Endothelial cell of umbilical vein (primary cell): ENCODE data around the gene GRXCR2. TPM values are rescaled to one million over a fixed set of nuclear protein-coding genes. Genes with fewer than 3 reads are reported as not detected.

Experiments used
- BruUV-seq: library from RNA; stranded (reverse); fragments of 400-500 nt; replicated peaks from 2 replicates; lab custom pipeline; 2021; lab: Mats Ljungman, UMichigan
- CTCF ChIA-PET: fragments of 300-600, 350-600 bp; sonication (Branson Sonifier 250); formaldehyde crosslinking; loops from one replicate; lab custom pipeline; 2021; ENCODE audit warnings: antibody characterized with exemption, inconsistent platforms; lab: Charles Lee
- POLR2A ChIA-PET: fragments of 300-600, 350-600 bp; sonication (Branson Sonifier 250); formaldehyde crosslinking; loops from one replicate; lab custom pipeline; 2021; ENCODE audit warnings: antibody characterized with exemption, inconsistent platforms; lab: Charles Lee
- DNase-seq: peaks from one replicate; pipeline ENCODE4 v3.0.0-alpha.2; 2011; ENCODE audit warnings: low read depth, low spot score
- FAIRE-seq: peaks from 2 replicates; lab custom pipeline; 2011; peaks lifted over from hg19 to GRCh38; lab: Jason Lieb, UNC
- H2AFZ ChIP-seq: 2 replicates; pipeline ENCODE4 v1.6.0; 2012; ENCODE audit warnings: low read depth, low read length, control low read depth, inconsistent platforms
- H3K27ac ChIP-seq: 2 replicates; pipeline ENCODE4 v1.5.1; 2011; ENCODE audit warnings: low read depth, mild to moderate bottlenecking, control low read depth, low read length, moderate library complexity; ENCODE audit not compliant: insufficient read depth
- H3K27me3 ChIP-seq, 2 experiments: 2 replicates each; pipeline versions ENCODE4 v1.6.0 to v1.6.1; 2011; ENCODE audit warnings: low read length in 2 of 2, mixed read lengths in 1 of 2; ENCODE audit not compliant: control insufficient read depth in 2 of 2, insufficient read depth in 2 of 2
- H3K36me3 ChIP-seq, 2 experiments: 2 replicates in 1 of 2; 3 replicates in 1 of 2; pipeline ENCODE4 v1.5.1; 2011; ENCODE audit warnings: low read length in 2 of 2, mild to moderate bottlenecking in 1 of 2, moderate library complexity in 1 of 2; ENCODE audit not compliant: control insufficient read depth in 2 of 2, insufficient read depth in 2 of 2; ENCODE audit errors: extremely low read depth in 1 of 2
- H3K4me1 ChIP-seq: 3 replicates; pipeline ENCODE4 v1.5.1; 2011; ENCODE audit warnings: mild to moderate bottlenecking, low read length; ENCODE audit not compliant: control insufficient read depth, insufficient read depth; ENCODE audit errors: extremely low read depth
- H3K4me2 ChIP-seq: 2 replicates; pipeline ENCODE4 v1.6.1; 2011; ENCODE audit warnings: low read length, control low read depth, mixed read lengths; ENCODE audit not compliant: insufficient read depth
- H3K4me3 ChIP-seq, 3 experiments: fragments of 200-600 bp in 1 of 3; sonication (generic), shearing (Covaris generic) in 1 of 3; replicated peaks in 1 of 3; 2 replicates each; pipeline ENCODE4 v1.5.1; 2011 to 2016; ENCODE audit warnings: control low read depth in 3 of 3, low read length in 3 of 3, mild to moderate bottlenecking in 2 of 3, inconsistent platforms in 1 of 3, low read depth in 1 of 3, moderate library complexity in 1 of 3; ENCODE audit not compliant: insufficient read depth in 1 of 3
- H3K79me2 ChIP-seq: 2 replicates; pipeline ENCODE4 v1.6.0; 2012; ENCODE audit warnings: low read length, inconsistent platforms; ENCODE audit not compliant: control insufficient read depth, insufficient read depth
- H3K9ac ChIP-seq: replicated peaks from 2 replicates; pipeline ENCODE3; 2011; ENCODE audit warnings: low read length, control low read depth; ENCODE audit not compliant: insufficient read depth; ENCODE audit errors: extremely low read depth
- H3K9me1 ChIP-seq: replicated peaks from 3 replicates; pipeline ENCODE4 v1.6.0; 2011; ENCODE audit warnings: mild to moderate bottlenecking, low read length; ENCODE audit not compliant: control insufficient read depth, insufficient read depth; ENCODE audit errors: extremely low read depth
- H3K9me3 ChIP-seq: replicated peaks from 2 replicates; pipeline ENCODE4 v1.5.1; 2012; ENCODE audit warnings: low read length, inconsistent platforms; ENCODE audit not compliant: control insufficient read depth, insufficient read depth
- H4K20me1 ChIP-seq: replicated peaks from 2 replicates; pipeline ENCODE3; 2011; ENCODE audit warnings: mild to moderate bottlenecking, low read length; ENCODE audit not compliant: control insufficient read depth, insufficient read depth; ENCODE audit errors: extremely low read depth
- EZH2 ChIP-seq: IDR thresholded peaks from 2 replicates; pipeline ENCODE4 v1.6.1; 2012; ENCODE audit warnings: borderline replicate concordance, low read depth, mild to moderate bottlenecking, moderate library complexity, low read length, inconsistent platforms; ENCODE audit not compliant: severe bottlenecking
- FOS ChIP-seq: IDR thresholded peaks from 2 replicates; pipeline ENCODE4 v1.6.1; 2011; ENCODE audit warnings: mild to moderate bottlenecking, low read length, moderate library complexity, borderline replicate concordance; ENCODE audit not compliant: insufficient read depth
- GATA2 ChIP-seq: IDR thresholded peaks from 2 replicates; pipeline ENCODE4 v1.7.0; 2011; ENCODE audit warnings: low read depth, mild to moderate bottlenecking, moderate library complexity, mixed read lengths, low read length; ENCODE audit not compliant: insufficient read length, insufficient read depth
- JUN ChIP-seq: IDR thresholded peaks from 2 replicates; pipeline ENCODE4 v1.6.1; 2011; ENCODE audit warnings: borderline replicate concordance, low read depth; ENCODE audit not compliant: insufficient read length, insufficient read depth
- MYC ChIP-seq: IDR thresholded peaks from one replicate; pipeline ENCODE4 v1.6.1; 2011; ENCODE audit warnings: mild to moderate bottlenecking, low read depth, low read length
- POLR2A ChIP-seq: IDR thresholded peaks from 2 replicates; pipeline ENCODE4 v1.6.1; 2012; ENCODE audit warnings: low read depth, mild to moderate bottlenecking, control low read depth, low read length
- POLR2AphosphoS5 ChIP-seq: IDR thresholded peaks from 2 replicates; pipeline ENCODE4 v1.6.1; 2012; ENCODE audit warnings: low read depth, mild to moderate bottlenecking, control low read depth, low read length, moderate library complexity; ENCODE audit not compliant: insufficient read depth
- dilution Hi-C: fragments of 300-500 bp; cut with MboI; formaldehyde crosslinking; loops from one replicate; pipeline ENCODE4 v1.15.0; 2019; ENCODE audit warnings: low sequenced_read_pairs; ENCODE audit not compliant: extremely low pct_ligation_motif_present
- intact Hi-C: fragments of 100-400 bp; cut with micrococcal nuclease; formaldehyde crosslinking; loops from one replicate; pipeline ENCODE4 v1.10.0; 2022
- polyA plus RNA-seq, 4 experiments: library from polyadenylated mRNA; depleted of rRNA in 3 of 4; stranded (reverse) in 3 of 4; unstranded in 1 of 4; fragments of >200 nt; gene quantifications; 2 replicates each; pipeline versions ENCODE4 v1.2.1 to v1.2.3, GENCODE V29; 2011 to 2012; ENCODE audit warnings: missing spikeins in 1 of 4
- total RNA-seq: library from RNA; stranded (reverse); gene quantifications from 2 replicates; pipeline ENCODE4 v1.2.3, GENCODE V29; 2021
- TF ChIP-seq, protein P1 (sequence below): IDR thresholded peaks from 2 replicates; pipeline ENCODE4 v1.6.1; 2011; ENCODE audit not compliant: insufficient read depth, insufficient read length
- TF ChIP-seq, protein P2 (sequence below), 2 donors: IDR thresholded peaks; 1 replicate in 1 of 2; 2 replicates in 1 of 2; pipeline ENCODE4 v1.5.1; 2011; ENCODE audit warnings: low read length in 2 of 2, mild to moderate bottlenecking in 2 of 2, moderate library complexity in 2 of 2, control low read depth in 1 of 2, inconsistent platforms in 1 of 2, low read depth in 1 of 2; ENCODE audit not compliant: insufficient read depth in 1 of 2; ENCODE audit errors: extremely low read depth in 1 of 2

The GRXCR2 gene
- total and polyA plus RNA-seq, 2 donors (not counting 3 experiments of a cell fraction or from before 2014, with no cell fraction given) = not detected

DNA sequence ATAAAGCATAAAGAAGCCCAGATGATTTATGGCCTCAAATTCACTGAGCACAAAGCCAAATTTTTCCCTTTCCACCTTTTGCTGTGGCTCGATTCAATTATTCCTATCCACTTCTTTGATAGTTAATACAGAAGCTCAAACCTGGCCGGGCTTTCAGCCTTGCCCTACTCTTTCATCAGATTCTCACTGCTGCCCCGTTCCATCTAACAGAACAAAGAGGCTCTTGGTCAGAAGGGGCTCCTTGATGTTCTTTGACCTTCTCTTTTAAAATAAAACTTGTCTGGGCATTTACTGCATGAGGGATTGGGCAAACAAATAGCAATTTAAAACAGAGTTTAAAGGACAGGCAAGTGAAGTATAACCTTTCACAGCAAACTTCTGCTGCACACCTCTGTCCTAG, 9.8 kb downstream of the GRXCR2 start:
- Histone ChIP-seq H3K79me2 (no peaks in the 10 kb centered on the region), H3K9ac (no peak overlapping the region), H3K27ac (no peak overlapping the region), H2AFZ (no peak overlapping the region), H3K9me3 (no peaks in the 10 kb centered on the region), H4K20me1 (no peaks in the 10 kb centered on the region), H3K4me1 (no peaks in the 10 kb centered on the region), H3K36me3 (no peaks in the 10 kb centered on the region), H3K9me1 (no peaks in the 10 kb centered on the region), H3K4me3 (no peak overlapping the region), H3K27me3 (peaks cover 0 to 4% of the 10 kb centered on the region in 2 experiments), H3K4me2 (no peak overlapping the region)
- CTCF ChIA-PET = interaction anchor here (1.6 kb wide), 1 partner anchor 9 kb away, joined by 4 read pairs; no protein-coding TSS in a partner anchor
- intact Hi-C loops = no loop called here
- POLR2A ChIA-PET = no interaction called here
- no peak for FAIRE-seq
- no peak for TF ChIP-seq POLR2AphosphoS5
- TF ChIP-seq EZH2 = no peak
- no peak for TF ChIP-seq POLR2A
- TF ChIP-seq, protein P1, sequence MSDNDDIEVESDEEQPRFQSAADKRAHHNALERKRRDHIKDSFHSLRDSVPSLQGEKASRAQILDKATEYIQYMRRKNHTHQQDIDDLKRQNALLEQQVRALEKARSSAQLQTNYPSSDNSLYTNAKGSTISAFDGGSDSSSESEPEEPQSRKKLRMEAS = no peak
- no peak for TF ChIP-seq JUN
- no peak for TF ChIP-seq GATA2
- no peak for TF ChIP-seq MYC
- TF ChIP-seq FOS = no peak
- TF ChIP-seq, protein P2, sequence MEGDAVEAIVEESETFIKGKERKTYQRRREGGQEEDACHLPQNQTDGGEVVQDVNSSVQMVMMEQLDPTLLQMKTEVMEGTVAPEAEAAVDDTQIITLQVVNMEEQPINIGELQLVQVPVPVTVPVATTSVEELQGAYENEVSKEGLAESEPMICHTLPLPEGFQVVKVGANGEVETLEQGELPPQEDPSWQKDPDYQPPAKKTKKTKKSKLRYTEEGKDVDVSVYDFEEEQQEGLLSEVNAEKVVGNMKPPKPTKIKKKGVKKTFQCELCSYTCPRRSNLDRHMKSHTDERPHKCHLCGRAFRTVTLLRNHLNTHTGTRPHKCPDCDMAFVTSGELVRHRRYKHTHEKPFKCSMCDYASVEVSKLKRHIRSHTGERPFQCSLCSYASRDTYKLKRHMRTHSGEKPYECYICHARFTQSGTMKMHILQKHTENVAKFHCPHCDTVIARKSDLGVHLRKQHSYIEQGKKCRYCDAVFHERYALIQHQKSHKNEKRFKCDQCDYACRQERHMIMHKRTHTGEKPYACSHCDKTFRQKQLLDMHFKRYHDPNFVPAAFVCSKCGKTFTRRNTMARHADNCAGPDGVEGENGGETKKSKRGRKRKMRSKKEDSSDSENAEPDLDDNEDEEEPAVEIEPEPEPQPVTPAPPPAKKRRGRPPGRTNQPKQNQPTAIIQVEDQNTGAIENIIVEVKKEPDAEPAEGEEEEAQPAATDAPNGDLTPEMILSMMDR (IDR thresholded peaks at IDR 0.05; ENCODE audit: extremely low read depth in 1 of 2, insufficient read depth in 1 of 2, low read depth in 1 of 2, low read length in 2 of 2) = no peak
- dilution Hi-C loops = no loop called here
- no TSS peak for BruUV-seq
- no peak for DNase-seq
